ENCODE data around the gene RAB3B.

DNA sequence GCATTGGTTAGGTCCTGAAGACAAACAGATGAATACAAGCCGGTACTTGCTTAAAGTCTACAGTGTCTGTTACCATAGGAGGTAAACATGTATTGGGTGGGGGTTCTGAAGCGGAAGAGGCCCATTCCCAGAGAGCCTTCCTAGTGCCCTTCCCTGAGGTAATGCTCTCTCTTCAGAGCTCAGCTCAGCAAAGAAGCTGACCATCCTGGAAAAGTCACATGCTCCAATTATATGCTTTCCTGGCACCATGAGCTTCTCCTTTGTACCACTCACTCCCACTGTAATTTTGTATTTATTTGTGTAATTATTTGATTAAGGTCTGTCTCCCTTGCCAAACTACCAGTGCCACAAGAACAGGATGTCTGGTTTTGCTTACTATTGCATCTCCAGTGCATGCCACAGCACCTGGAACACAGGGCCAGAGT is 42.0 kb downstream of the RAB3B start:
- TF ChIP-seq TAF1 (IDR thresholded peaks at IDR 0.05; ENCODE audit: borderline replicate concordance, low read depth, low read length) (no peak), POLR2A (IDR thresholded peaks at IDR 0.05; ENCODE audit: low read depth, low read length) (no peak)

Measured in GM12892 (cell line).